Esophagus squamous epithelium (tissue), 5 donors: Measurements from ENCODE around the gene ARID2. TPM values are rescaled to one million over a fixed set of nuclear protein-coding genes. Genes with fewer than 3 reads are reported as not detected.

ENCODE experiments used
- DNase-seq: peaks from one replicate; lab custom pipeline; 2025; lab: John Stamatoyannopoulos, UW
- H3K27ac ChIP-seq, 4 donors: fragments of 200-600 bp; sonication (generic); one replicate each; pipeline ENCODE4 v1.5.1; 2016 to 2019; ENCODE audit warnings: mild to moderate bottlenecking in 1 of 4
- H3K27me3 ChIP-seq, 4 donors: fragments of 200-600 bp; sonication (generic); 1 replicate in 3 of 4; 2 replicates in 1 of 4; pipeline versions ENCODE4 v1.5.1 to v1.6.0; 2017 to 2021; ENCODE audit warnings: antibody characterized with exemption in 1 of 4
- H3K36me3 ChIP-seq, 3 donors: fragments of 200-600 bp; sonication (generic); one replicate each; pipeline ENCODE4 v1.5.1; 2016 to 2019
- H3K4me1 ChIP-seq, 3 donors: fragments of 200-600 bp; sonication (generic); one replicate each; pipeline ENCODE4 v1.5.1; 2017 to 2019
- H3K4me3 ChIP-seq, 4 donors: fragments of 200-600 bp; sonication (generic); 1 replicate in 3 of 4; 2 replicates in 1 of 4; pipeline ENCODE4 v1.5.1; 2016 to 2019; ENCODE audit warnings: mild to moderate bottlenecking in 2 of 4, moderate library complexity in 1 of 4
- H3K9me3 ChIP-seq, 3 donors: fragments of 200-600 bp; sonication (generic); one replicate each; pipeline ENCODE4 v1.5.1; 2016 to 2019
- POLR2A ChIP-seq, 4 donors: fragments of 450-650 bp; IDR thresholded peaks; one replicate each; pipeline ENCODE4 v1.6.1; 2017; ENCODE audit warnings: antibody characterized with exemption in 4 of 4, mild to moderate bottlenecking in 4 of 4, moderate library complexity in 3 of 4
- WGBS, 2 donors: methylation state at CpG; one replicate each; pipeline ENCODE4 v1.1.5; 2018; 5-methylcytosine and 5-hydroxymethylcytosine counted together
- intact Hi-C: fragments of 100-400 bp; cut with DNase I; formaldehyde crosslinking; loops from one replicate; pipeline ENCODE4 v1.15.0; 2022
- total RNA-seq, 4 donors: library from RNA; depleted of rRNA; stranded (reverse); fragments of >200 nt; gene quantifications; one replicate each; pipeline ENCODE4 v1.1.0, GENCODE V29; 2016
- TF ChIP-seq, protein P1 (sequence below), 6 experiments: fragments of 450-650 bp in 4 of 6; fragments of 200-600 bp in 2 of 6; sonication (generic) in 2 of 6; IDR thresholded peaks; one replicate each; pipeline ENCODE4 v1.5.1; 2016 to 2019; ENCODE audit warnings: antibody characterized with exemption in 6 of 6, mild to moderate bottlenecking in 4 of 6, moderate library complexity in 4 of 6
- donor health status: DM: yes; HTN: yes; CAD: no.

ARID2 gene
- total RNA-seq, 4 donors from 2014 or later = 15.3 to 38.1 (median 22.1) TPM

DNA sequence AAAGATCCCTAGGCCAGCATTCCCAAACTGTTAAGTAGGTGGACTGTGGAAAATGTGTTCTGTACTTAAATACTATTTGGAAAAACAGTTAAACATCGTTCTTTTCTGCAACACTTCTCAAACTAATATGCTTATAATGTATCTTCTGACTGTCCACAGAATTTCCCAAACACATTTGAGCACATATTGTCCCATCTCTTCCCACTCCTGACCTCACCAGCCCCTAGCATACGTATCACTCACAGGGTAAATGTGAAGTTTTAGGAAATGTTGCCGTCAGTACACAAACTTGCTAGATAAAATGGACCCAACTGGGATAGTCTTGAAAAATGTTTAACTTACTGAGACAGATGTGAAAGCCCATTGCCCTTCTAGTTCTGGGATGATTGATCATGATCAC is 27.7 kb downstream of the ARID2 start:
- Histone ChIP-seq H3K36me3 (peaks cover 0 to 28% (median 0%) of the 10 kb centered on the region in 3 donors), H3K4me1 (peaks cover 0 to 16% (median 0%) of the 10 kb centered on the region in 3 donors), H3K27ac (peak overlapping the region in 1 of 4 donors; percentile 49), H3K9me3 (no peaks in the 10 kb centered on the region), H3K4me3 (no peak overlapping the region), H3K27me3 (no peaks in the 10 kb centered on the region)
- intact Hi-C loops = no loop called here
- WGBS, 2 donors = 65 to 71% methylated on average over 3 of the region's 3 CpGs
- no peak for TF ChIP-seq POLR2A (IDR thresholded peaks at IDR 0.05)
- TF ChIP-seq, protein P1, sequence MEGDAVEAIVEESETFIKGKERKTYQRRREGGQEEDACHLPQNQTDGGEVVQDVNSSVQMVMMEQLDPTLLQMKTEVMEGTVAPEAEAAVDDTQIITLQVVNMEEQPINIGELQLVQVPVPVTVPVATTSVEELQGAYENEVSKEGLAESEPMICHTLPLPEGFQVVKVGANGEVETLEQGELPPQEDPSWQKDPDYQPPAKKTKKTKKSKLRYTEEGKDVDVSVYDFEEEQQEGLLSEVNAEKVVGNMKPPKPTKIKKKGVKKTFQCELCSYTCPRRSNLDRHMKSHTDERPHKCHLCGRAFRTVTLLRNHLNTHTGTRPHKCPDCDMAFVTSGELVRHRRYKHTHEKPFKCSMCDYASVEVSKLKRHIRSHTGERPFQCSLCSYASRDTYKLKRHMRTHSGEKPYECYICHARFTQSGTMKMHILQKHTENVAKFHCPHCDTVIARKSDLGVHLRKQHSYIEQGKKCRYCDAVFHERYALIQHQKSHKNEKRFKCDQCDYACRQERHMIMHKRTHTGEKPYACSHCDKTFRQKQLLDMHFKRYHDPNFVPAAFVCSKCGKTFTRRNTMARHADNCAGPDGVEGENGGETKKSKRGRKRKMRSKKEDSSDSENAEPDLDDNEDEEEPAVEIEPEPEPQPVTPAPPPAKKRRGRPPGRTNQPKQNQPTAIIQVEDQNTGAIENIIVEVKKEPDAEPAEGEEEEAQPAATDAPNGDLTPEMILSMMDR (IDR thresholded peaks at IDR 0.05) = no peak
- no peak for DNase-seq

DNA sequence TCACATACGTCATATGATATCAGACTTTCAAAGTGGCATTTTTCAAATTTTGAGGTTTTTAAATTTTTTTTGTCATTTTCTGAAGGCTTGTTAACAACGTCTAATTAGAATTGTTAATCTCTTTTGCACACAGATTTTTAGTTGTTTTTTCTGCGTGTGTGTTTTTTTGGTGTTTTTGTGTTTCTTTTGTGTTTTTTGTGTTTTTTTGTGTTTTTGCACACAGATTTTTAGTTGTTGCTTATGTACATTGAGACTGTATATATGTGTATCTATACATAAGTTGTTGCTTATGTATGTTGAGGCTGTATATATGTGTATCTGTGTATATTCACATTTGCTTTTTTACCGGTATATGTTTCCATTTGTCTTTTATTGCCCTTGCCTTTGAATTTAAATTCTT is 30.8 kb downstream of the ARID2 start:
- Histone ChIP-seq H3K4me1 (peaks cover 0 to 26% (median 0%) of the 10 kb centered on the region in 3 donors), H3K4me3 (no peak overlapping the region), H3K9me3 (no peaks in the 10 kb centered on the region), H3K27me3 (no peaks in the 10 kb centered on the region), H3K36me3 (peaks cover 0 to 11% (median 0%) of the 10 kb centered on the region in 3 donors), H3K27ac (no peak overlapping the region)
- DNase-seq = no peak
- WGBS, 2 donors = 83 to 93% methylated on average over 4 of the region's 4 CpGs
- TF ChIP-seq, protein P1 (IDR thresholded peaks at IDR 0.05) = no peak
- no peak for TF ChIP-seq POLR2A (IDR thresholded peaks at IDR 0.05)
- intact Hi-C loops = no loop called here

DNA sequence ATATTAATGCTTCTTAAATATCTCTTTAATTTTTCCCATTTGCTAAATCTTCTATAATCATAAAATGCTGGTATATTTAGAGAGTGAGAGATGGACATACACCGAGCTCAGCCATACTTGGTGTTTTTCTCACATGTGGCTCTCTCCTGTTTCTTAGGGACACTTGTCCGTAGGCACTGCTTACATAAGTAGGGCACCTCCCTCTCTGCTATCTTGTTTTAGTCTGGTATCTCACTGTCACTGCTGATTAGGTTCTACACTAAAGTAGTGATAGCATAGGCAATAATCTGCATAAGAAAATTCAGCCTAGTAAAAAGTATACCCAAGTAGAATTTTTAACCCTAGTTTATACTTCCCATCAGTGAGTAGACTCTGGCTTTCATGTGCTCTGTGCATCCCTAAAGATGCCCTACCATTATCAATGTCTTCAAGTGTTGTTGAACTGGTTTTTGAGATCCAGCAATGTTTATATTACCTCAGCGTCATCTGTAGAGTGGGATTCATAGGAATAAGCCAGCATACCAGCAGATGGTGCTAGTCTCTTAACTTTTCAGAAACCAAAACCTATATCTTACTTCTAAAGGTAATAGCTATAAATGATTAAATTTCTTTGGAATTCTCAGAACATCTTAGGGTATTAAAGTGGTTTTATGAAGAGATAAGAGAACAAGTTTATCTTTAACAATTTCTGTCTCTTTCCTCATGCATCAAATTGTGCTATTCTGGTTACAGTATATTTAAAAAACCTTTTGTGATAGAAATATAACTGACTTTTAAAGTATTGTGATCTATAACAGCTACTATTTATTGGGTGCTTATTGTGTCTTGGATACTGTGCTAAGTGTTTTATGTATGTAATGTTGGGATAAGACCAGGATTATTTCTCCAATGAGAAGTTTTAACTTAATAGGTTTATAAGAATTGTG is 32.9 kb downstream of the ARID2 start:
- Histone ChIP-seq H3K9me3 (no peaks in the 10 kb centered on the region), H3K4me3 (no peak overlapping the region), H3K27ac (no peak overlapping the region), H3K4me1 (peaks cover 0 to 22% (median 4%) of the 10 kb centered on the region in 3 donors), H3K36me3 (peaks cover 0 to 8% (median 0%) of the 10 kb centered on the region in 3 donors), H3K27me3 (no peaks in the 10 kb centered on the region)
- TF ChIP-seq, protein P1 (IDR thresholded peaks at IDR 0.05) = peak in 5 of 6 experiments; percentile 37 to 61 (median 45)
- no peak for TF ChIP-seq POLR2A (IDR thresholded peaks at IDR 0.05)
- no peak for DNase-seq
- WGBS, 2 donors = 45 to 57% methylated on average over 3 of the region's 3 CpGs
- intact Hi-C loops = no loop called here

DNA sequence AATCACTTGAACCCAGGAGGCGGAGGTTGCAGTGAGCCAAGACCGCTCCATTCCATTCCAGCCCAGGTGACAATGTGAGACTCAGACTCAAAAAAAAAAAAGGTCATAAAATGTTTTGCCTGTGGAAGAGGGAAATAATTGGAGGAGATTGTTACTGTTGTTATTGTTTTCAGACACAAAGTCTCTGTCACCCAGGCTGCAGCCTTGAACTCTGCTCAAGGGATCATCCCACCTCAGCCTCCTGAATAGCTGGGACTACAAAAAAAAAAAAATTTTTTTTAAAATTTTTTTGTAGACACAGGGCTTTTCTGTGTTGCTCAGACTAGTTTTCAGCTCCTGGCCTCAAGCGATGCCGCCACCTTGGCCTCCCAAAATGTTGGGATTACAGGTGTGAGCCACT is 33.9 kb downstream of the ARID2 start:
- Histone ChIP-seq H3K27me3 (no peaks in the 10 kb centered on the region), H3K36me3 (peaks cover 0 to 8% (median 0%) of the 10 kb centered on the region in 3 donors), H3K27ac (no peak overlapping the region), H3K4me3 (no peak overlapping the region), H3K9me3 (no peaks in the 10 kb centered on the region), H3K4me1 (peaks cover 4 to 29% (median 10%) of the 10 kb centered on the region in 3 donors)
- TF ChIP-seq, protein P1 (IDR thresholded peaks at IDR 0.05) = no peak
- TF ChIP-seq POLR2A (IDR thresholded peaks at IDR 0.05) = no peak
- no peak for DNase-seq
- 90 to 91% methylated on average over 3 to 4 of the region's 4 CpGs for WGBS, 2 donors
- intact Hi-C loops = no loop called here

DNA sequence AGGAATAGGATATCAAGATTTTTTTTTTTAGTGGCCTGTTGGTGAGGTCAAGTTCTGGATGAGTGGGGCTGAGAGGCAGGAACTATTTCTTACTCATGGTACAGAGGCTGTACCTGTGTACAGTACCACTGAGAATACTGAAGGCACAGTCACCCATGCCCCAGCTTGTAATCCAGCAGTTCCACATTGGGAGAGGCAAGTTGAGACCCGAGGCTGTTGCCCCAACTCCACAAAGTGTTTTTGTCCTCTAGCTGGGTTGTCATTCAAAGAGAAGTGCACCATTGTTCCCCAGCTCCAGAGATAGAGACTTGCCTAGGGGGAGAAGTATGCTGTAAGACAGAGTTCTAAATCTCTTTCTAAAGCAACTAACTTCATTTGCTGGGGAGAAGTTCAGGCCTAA is 38.7 kb downstream of the ARID2 start:
- peaks cover 7 to 26% (median 17%) of the 10 kb centered on the region in 3 donors for H3K4me1 ChIP-seq
- peaks cover 0 to 13% (median 0%) of the 10 kb centered on the region in 3 donors for H3K36me3 ChIP-seq
- no peaks in the 10 kb centered on the region for H3K27me3 ChIP-seq
- no peak overlapping the region for H3K4me3 ChIP-seq
- no peak overlapping the region for H3K27ac ChIP-seq
- no peak for DNase-seq
- TF ChIP-seq, protein P1 (IDR thresholded peaks at IDR 0.05) = no peak
- TF ChIP-seq POLR2A (IDR thresholded peaks at IDR 0.05) = no peak
- intact Hi-C loops = no loop called here
- no CpG with 5 or more reads among the region's 1 CpG for WGBS, 2 donors
- no peaks in the 10 kb centered on the region for H3K9me3 ChIP-seq
